Common myeloid progenitor, CD34-positive (primary cell): ENCODE data around the gene BCL11A.
A peak's percentile ranks its signal among the peaks of the same experiment; 100 is the strongest.

Experiments used
- CTCF ChIA-PET: fragments of 350-600 bp; sonication (Branson Sonifier 250); formaldehyde crosslinking; loops from one replicate; lab custom pipeline; 2021; ENCODE audit warnings: antibody characterized with exemption; lab: Charles Lee
- POLR2A ChIA-PET: fragments of 350-600 bp; sonication (Branson Sonifier 250); formaldehyde crosslinking; loops from one replicate; lab custom pipeline; 2021; ENCODE audit warnings: antibody characterized with exemption; lab: Charles Lee
- DNase-seq, 3 donors: peaks; one replicate each; pipeline versions ENCODE4 v3.0.0 to v3.0.0-alpha.2; 2013
- H3K27ac ChIP-seq, 2 experiments: 1 replicate in 1 of 2; 2 replicates in 1 of 2; pipeline ENCODE4 v1.7.0; 2013; ENCODE audit warnings: inconsistent platforms in 2 of 2, low read length in 2 of 2, mild to moderate bottlenecking in 2 of 2, low read depth in 1 of 2, moderate library complexity in 1 of 2; ENCODE audit not compliant: severe bottlenecking in 2 of 2, insufficient read depth in 1 of 2, poor library complexity in 1 of 2
- H3K27me3 ChIP-seq, 5 experiments: replicated peaks in 2 of 5; 1 replicate in 3 of 5; 2 replicates in 2 of 5; pipeline versions ENCODE4 v1.6.1 to v1.7.0; 2013; ENCODE audit warnings: low read length in 4 of 5, mild to moderate bottlenecking in 2 of 5, moderate library complexity in 2 of 5, inconsistent platforms in 1 of 5; ENCODE audit not compliant: insufficient read depth in 5 of 5, control insufficient read depth in 4 of 5
- H3K36me3 ChIP-seq, 4 experiments: 1 replicate in 2 of 4; 2 replicates in 2 of 4; pipeline versions ENCODE4 v1.6.1 to v1.7.0; 2013; ENCODE audit warnings: low read length in 3 of 4, control low read depth in 1 of 4, mild to moderate bottlenecking in 1 of 4; ENCODE audit not compliant: control insufficient read depth in 4 of 4, insufficient read depth in 4 of 4
- H3K4me1 ChIP-seq, 4 experiments: 1 replicate in 3 of 4; 2 replicates in 1 of 4; pipeline versions ENCODE4 v1.6.1 to v1.7.1; 2013; ENCODE audit warnings: low read length in 3 of 4, mild to moderate bottlenecking in 3 of 4, control low read depth in 1 of 4, inconsistent platforms in 1 of 4, moderate library complexity in 1 of 4; ENCODE audit not compliant: control insufficient read depth in 4 of 4, insufficient read depth in 4 of 4; ENCODE audit errors: control extremely low read depth in 1 of 4
- H3K4me3 ChIP-seq, 7 experiments: 1 replicate in 4 of 7; 2 replicates in 3 of 7; pipeline versions ENCODE4 v1.5.1 to v1.7.0; 2013; ENCODE audit warnings: mild to moderate bottlenecking in 7 of 7, low read length in 6 of 7, moderate library complexity in 6 of 7, inconsistent platforms in 2 of 7, low read depth in 2 of 7, control low read depth in 1 of 7; ENCODE audit not compliant: insufficient read depth in 4 of 7, control insufficient read depth in 1 of 7; ENCODE audit errors: extremely low read depth in 1 of 7
- H3K9me3 ChIP-seq, 5 experiments: 1 replicate in 4 of 5; 2 replicates in 1 of 5; pipeline versions ENCODE4 v1.6.1 to v1.7.1; 2013; ENCODE audit warnings: low read length in 4 of 5, mild to moderate bottlenecking in 2 of 5, inconsistent platforms in 1 of 5, low read depth in 1 of 5, moderate library complexity in 1 of 5; ENCODE audit not compliant: control insufficient read depth in 4 of 5, insufficient read depth in 2 of 5; ENCODE audit errors: control extremely low read depth in 1 of 5
- WGBS: methylation state at CpG from one replicate; pipeline ENCODE4 v1.1.5; 2013; ENCODE audit not compliant: insufficient coverage; 5-methylcytosine and 5-hydroxymethylcytosine counted together

Gene BCL11A

DNA sequence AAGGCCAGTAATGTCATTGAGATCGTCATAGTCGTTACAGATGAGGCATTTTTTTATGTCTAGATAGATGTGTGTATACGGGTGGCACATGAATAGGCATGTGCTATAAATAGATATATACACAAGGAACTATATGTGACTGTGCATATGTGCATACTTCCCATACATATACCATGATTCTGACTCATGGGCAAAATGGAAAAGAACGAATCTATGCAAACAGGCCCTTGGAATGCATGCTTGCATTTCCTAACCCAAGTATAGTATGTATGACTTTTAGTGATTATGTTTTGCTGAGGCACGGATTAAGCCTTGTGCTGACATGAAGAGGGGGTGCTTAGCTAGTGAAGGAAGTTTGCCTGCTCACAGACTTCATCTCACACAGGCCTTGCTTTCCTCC is 111.7 kb downstream of the BCL11A start:
- H3K27ac ChIP-seq: no peak overlapping the region
- H3K9me3 ChIP-seq: no peaks in the 10 kb centered on the region
- WGBS: no CpG with 5 or more reads among the region's 5 CpGs
- H3K4me1 ChIP-seq: peaks cover 15 to 58% (median 30%) of the 10 kb centered on the region in 4 experiments
- no peaks in the 10 kb centered on the region for H3K27me3 ChIP-seq
- DNase-seq: no peak
- ChIA-PET POLR2A (interaction anchor here (0.6 kb wide), 1 partner anchor 10 kb away, joined by 3 read pairs; no protein-coding TSS in a partner anchor), CTCF (interaction anchor here (1.0 to 1.2 kb wide), 2 partner anchors 9 to 118 kb away, joined by 3 read pairs; no protein-coding TSS in a partner anchor)
- no peak overlapping the region for H3K4me3 ChIP-seq
- H3K36me3 ChIP-seq: no peaks in the 10 kb centered on the region

DNA sequence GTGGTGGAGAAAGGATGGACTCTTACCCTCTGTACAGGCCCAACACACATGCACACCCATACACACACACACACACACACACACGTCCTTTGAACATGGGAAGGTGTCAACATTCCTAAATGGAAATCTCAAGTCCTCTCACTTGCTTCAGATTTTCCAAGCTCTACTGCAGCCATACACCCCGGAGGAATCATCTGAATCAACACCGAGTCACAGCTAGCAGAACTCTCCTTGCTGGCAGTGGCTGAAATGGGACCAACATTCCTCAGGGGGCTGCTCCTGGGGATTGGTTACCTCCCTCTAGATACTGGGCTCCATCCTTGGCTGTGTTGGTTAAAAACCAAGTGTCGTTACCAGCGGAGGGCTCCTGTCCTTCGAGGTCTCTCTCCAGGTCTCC is 112.7 kb downstream of the BCL11A start:
- ChIA-PET POLR2A (no interaction called here), CTCF (interaction anchor here (0.7 to 2.6 kb wide), 12 partner anchors 8 to 109 kb away, joined by 3 to 16 read pairs (median 8); no protein-coding TSS in a partner anchor)
- H3K4me3 ChIP-seq: no peak overlapping the region
- H3K27me3 ChIP-seq: no peaks in the 10 kb centered on the region
- H3K36me3 ChIP-seq: no peaks in the 10 kb centered on the region
- no peaks in the 10 kb centered on the region for H3K9me3 ChIP-seq
- no peak for DNase-seq
- no peak overlapping the region for H3K27ac ChIP-seq
- peaks cover 15 to 50% (median 25%) of the 10 kb centered on the region in 4 experiments for H3K4me1 ChIP-seq
- 93% methylated on average over 6 of the region's 6 CpGs for WGBS

DNA sequence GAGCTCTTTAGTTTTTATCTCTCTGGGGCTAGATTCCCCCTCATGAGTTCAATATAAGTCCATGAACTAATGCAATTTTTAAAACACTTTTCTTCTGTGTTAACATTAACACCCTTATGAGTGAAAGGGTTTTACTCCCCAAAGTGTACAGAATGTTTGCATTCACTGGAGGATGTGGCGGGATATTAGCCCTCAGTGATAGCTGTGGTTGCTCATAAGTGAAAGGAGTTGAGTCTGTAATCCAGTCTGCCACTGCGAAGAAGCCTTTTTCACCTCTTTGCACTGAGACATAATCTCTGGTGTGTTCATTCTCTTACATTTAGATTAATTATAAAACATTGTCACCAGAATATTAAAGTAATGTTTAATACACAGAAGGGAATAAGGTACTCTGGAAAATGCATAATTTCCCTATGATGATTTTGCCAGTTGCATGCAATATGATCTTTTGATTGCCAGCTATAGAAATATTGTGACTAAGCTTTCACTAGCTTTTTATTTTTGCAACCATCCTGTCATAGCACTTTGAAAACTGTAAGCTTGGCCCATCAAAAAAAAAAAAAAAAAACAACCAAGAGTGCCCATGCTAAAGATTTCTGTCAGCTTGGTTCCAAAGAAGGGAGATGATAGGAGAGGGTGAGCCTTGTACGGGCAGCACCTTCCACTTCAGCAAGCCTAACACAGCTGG is 113.2 kb downstream of the BCL11A start:
- Histone ChIP-seq H3K27me3 (no peaks in the 10 kb centered on the region), H3K9me3 (no peaks in the 10 kb centered on the region), H3K4me1 (peaks cover 15 to 50% (median 24%) of the 10 kb centered on the region in 4 experiments), H3K4me3 (no peak overlapping the region), H3K36me3 (no peaks in the 10 kb centered on the region), H3K27ac (no peak overlapping the region)
- CTCF ChIA-PET: interaction anchor here (0.6 to 2.6 kb wide), 23 partner anchors 8 to 144 kb away, joined by 3 to 16 read pairs (median 4); no protein-coding TSS in a partner anchor
- 100% methylated on average over 1 of the region's 3 CpGs for WGBS
- peak in 2 of 3 donors; percentile 44 to 54 for DNase-seq
- POLR2A ChIA-PET: interaction anchor here (0.7 to 0.9 kb wide), 2 partner anchors 16 to 147 kb away, joined by 3 to 4 read pairs; no protein-coding TSS in a partner anchor

DNA sequence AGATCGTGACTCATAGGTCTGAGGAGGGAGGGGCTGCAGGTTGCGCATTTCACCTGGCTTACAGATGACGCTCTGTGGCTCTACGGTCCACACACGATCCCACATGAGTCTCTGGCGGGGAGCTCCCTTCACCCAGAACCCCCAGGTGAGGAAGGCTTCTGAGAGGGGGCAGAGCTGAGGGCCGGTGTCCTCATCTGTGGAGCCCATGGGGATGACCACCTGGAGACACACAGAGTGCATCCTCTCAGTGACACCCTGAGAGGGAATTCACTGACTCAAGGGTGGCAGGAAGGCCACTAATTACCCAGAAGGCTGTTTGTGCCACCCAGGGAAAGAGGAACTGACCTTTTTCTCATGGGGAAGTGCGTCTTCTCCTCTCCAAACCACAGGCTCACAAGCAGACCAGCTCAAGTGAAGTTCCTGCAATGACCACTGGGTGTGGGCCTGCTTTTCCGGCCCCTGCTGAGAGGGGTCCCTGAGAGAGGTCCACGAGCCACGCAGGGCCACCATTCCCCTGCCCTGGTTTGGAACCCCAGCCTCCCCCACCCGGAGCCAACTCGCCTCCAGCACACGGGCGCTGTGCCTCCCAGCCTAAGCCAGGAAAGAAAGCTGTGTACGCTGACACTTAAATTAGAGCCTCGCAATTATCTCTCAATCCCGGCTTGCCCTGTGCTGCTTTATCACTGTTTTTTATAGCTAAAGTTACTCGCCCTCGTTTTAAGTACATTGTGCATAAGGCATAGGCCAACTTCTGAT is 114.1 kb downstream of the BCL11A start:
- Histone ChIP-seq H3K36me3 (no peaks in the 10 kb centered on the region), H3K27me3 (no peaks in the 10 kb centered on the region), H3K4me1 (peaks cover 15 to 55% (median 26%) of the 10 kb centered on the region in 4 experiments), H3K4me3 (peak overlapping the region in 3 of 7 experiments; percentile 19 to 65 (median 34)), H3K27ac (peak overlapping the region in 1 of 2 experiments; percentile 26), H3K9me3 (no peaks in the 10 kb centered on the region)
- DNase-seq: peak; percentile 92 to 97 (median 96)
- CTCF ChIA-PET: interaction anchor here (0.6 to 2.6 kb wide), 22 partner anchors 11 to 143 kb away, joined by 3 to 16 read pairs (median 4); no protein-coding TSS in a partner anchor
- 37% methylated on average over 17 of the region's 20 CpGs for WGBS
- POLR2A ChIA-PET: interaction anchor here (0.7 to 0.9 kb wide), 2 partner anchors 16 to 146 kb away, joined by 3 to 4 read pairs; no protein-coding TSS in a partner anchor

DNA sequence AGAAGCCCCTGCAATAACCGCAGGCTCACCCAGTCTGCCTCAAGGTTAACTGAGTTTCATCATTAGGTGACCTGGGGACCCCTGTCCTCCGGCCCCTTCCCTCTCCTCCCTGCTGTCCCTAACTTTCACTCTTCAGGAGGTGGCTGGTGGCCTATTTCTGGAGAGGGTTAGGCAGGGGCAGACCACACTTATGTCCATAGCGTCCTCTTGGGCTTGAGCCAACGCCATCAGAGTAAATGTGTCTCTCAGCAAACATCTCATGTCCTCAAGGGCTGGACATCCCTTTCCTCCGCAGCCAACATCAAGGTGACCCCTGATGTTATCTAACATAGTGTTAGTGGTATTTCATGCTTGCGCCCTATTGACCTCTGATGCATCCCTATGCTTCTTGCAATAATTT is 114.8 kb downstream of the BCL11A start:
- peaks cover 15 to 60% (median 26%) of the 10 kb centered on the region in 4 experiments for H3K4me1 ChIP-seq
- no peak for DNase-seq
- no peaks in the 10 kb centered on the region for H3K9me3 ChIP-seq
- H3K27me3 ChIP-seq: no peaks in the 10 kb centered on the region
- WGBS: 98% methylated on average over 4 of the region's 6 CpGs
- POLR2A ChIA-PET: no interaction called here
- H3K27ac ChIP-seq: no peak overlapping the region
- H3K4me3 ChIP-seq: no peak overlapping the region
- CTCF ChIA-PET: interaction anchor here (1.2 to 2.6 kb wide), 8 partner anchors 10 to 142 kb away, joined by 3 to 11 read pairs (median 4); no protein-coding TSS in a partner anchor
- H3K36me3 ChIP-seq: no peaks in the 10 kb centered on the region

DNA sequence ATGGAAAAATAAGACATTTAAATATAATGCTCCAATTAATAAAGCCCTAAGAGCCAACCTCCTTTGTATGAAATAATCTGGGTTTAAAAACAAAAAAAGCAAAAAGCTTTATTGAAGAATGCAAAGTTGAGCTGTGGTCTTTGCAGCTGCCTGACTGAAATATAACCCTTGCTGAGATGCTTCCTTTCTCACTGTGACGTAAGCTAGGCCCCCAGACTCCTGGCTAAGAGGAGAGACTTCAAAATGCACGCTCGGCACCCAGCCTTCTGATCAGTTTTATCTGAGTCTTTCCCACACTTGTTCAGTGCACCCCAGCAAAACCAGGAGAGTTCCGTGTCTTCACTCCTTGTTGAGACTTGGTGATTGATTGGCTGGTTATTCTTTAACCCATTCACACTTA is 115.3 kb downstream of the BCL11A start:
- Histone ChIP-seq H3K27me3 (no peaks in the 10 kb centered on the region), H3K4me1 (peaks cover 15 to 65% (median 26%) of the 10 kb centered on the region in 4 experiments), H3K27ac (no peak overlapping the region), H3K36me3 (no peaks in the 10 kb centered on the region), H3K9me3 (no peaks in the 10 kb centered on the region), H3K4me3 (no peak overlapping the region)
- 86% methylated on average over 3 of the region's 4 CpGs for WGBS
- POLR2A ChIA-PET: no interaction called here
- CTCF ChIA-PET: interaction anchor here (1.5 to 1.9 kb wide), 2 partner anchors 10 to 28 kb away, joined by 3 to 4 read pairs; no protein-coding TSS in a partner anchor
- DNase-seq: peak in 2 of 3 donors; percentile 40 to 52
